ENCODE results near the gene EXOSC10.

The EXOSC10 gene

GRCh38 chr1:11099310-11100148 is at the start of gene EXOSC10:
Gene EXOSC10 (minus strand): TSS chr1:11099869. CDS start chr1:11099831, 38 bp downstream.
- DNase-seq, result peak; percentile 95

- no peak for DNase-seq
These were observed 47.6 kb upstream of the EXOSC10 start for GRCh38 chr1:11147197-11147770.

DNA sequence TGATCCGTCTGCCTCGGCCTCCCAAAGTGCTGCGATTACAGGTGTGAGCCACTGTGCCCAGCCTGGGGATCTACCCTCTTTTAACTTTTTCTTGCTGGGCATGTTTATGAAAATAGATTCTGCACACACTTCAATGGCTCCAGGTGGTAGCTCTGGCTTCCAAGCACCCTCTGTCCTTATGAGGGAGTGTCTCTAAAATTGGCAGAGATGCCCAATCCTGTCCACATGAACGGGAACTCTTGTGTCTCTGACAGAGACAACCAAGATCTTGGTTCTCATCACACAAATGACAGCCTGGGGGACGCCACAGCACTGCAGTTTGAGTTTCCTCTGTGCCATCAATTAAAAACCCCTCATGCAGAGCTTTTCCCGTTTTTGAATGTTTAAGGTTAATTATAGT is 46.1 kb upstream of the EXOSC10 start:
- no peak for DNase-seq

- no peak for DNase-seq
These were observed 45.0 kb upstream of the EXOSC10 start for GRCh38 chr1:11144570-11145256.

DNA sequence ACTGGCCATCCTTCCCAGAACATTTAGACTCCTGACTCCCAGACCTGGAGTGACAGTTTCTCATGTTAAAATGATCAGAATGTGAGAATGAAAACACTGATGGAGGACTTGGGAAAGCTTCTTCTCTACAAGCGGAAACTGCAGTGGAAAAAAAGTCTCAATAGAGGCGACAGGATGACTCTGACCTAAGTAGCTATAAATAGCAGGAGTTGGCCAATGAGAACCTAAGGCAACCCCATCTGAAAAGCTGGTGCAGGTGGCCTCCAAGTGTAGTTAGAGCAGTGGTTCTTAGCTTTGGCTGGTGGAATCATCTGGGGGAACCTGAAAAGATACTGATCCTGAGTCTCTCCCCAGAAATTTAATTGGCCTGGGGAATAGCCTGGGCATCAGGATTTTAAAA is 44.2 kb upstream of the EXOSC10 start:
- DNase-seq, result no peak

- DNase-seq, result no peak
These were observed 43.7 kb upstream of the EXOSC10 start for GRCh38 chr1:11143401-11143800.

DNA sequence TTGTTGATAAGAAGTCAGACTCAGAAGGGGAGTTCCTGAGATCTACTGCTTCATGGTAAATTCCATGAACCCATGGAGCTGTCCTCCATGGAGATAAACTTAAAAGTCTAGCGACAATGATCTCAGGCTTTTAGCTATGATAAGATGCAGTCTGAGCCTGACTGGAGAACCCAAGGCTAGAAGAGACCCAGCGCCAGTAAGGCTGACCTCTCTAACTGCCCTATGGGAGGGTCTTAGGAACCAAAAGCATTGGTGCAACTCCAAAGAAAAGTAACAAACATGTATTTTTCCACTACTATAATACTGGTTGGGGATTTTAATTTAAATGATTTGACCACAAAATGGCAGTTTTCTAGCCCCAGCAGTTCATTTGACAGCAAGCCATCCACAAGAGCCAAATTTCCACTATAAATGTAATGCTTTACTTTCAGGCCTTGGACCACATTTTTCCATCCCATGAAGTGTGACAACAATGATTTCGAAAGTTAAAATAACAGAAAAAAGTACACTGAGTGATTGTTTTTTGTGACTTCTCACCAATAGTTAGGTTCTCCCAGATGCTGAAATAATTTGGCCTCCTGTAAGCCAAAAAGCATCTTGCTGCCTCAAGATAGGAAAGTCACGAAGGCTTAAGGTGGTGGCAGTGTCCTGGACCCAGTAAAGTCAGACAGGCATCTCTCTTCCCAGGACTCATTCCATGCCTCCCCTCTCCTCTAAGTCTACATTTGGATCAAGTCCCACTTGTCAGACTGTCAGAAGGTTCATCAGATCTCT is 43.1 kb upstream of the EXOSC10 start:
- DNase-seq, result no peak

GRCh38 chr1:11138952-11139351 is 39.3 kb upstream of the EXOSC10 start:
- DNase-seq, result no peak

DNA sequence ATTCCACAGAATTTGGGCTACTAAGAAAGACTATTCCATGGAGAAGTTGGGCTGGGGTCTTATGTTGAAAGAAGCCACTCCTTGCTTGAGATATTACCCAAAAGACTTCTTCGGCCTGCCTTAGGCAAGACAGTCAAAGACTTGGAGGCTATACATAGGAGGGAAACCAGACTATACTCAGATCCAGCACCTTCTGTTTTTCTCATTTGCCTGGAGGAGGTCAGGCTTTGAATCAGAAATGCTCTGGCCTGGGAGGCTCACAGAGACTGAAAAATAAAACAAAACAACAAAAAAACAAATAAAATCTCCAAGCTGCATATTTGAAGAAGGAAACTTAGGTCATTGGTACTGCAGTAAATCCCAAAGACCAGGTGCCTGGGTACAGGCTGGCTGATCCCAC is 38.4 kb upstream of the EXOSC10 start:
- DNase-seq, result no peak

- no peak for DNase-seq
These were observed 35.2 kb upstream of the EXOSC10 start for GRCh38 chr1:11134898-11135266.

DNA sequence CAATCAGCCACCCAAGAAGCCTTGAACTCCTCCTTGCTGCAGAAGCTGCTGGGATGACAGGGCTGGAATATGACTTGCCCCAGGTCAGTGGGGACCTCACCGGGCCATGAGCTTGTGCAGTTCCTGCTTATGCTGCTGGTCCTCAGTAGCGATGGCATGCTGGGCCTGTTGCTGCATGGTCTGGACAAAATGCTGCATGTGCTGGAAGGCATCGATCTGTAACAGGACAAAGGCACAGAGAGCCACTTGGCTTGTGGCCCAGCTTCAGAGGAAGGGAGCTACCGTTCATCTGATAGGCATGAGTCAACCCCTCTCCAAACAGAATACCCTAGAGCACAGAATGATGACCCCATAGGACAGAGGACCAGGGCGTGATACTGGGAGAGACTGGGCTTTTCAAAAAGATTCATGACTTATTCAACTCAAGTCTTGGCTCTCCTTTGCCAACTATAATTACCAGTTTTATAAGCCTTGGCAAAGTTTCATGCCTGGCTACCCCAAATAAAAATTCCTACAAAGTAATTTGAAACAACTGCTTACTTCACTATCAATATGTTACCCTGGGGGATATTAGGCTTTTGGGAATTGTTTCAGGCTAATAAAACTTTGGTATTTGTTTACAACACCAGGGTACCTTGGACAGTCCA is 34.7 kb upstream of the EXOSC10 start:
- DNase-seq, result no peak

GRCh38 chr1:11132563-11133293 is 33.1 kb upstream of the EXOSC10 start:
- DNase-seq, result no peak

GRCh38 chr1:11131816-11132215 is 32.1 kb upstream of the EXOSC10 start:
- no peak for DNase-seq

DNA sequence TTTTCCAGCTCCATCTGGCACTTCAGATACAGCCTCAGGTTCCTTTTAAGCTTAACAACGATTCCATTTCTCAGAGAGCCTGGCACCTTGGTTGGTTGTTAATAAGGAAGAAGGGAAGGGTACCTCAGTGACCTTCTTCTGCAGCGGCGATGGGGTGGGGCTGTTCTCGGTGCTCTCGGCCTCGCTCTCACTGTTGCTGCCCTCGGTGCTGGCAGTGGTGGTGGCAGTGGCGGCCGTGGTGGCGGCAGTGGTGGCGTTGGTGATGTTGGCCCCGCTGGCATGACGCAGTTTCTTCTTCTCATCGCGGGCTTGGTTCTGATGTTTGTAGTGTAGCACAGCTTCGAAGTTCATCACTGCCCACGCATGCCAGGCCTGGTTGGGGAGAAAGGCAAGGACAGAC is 30.7 kb upstream of the EXOSC10 start:
- no peak for DNase-seq

DNA sequence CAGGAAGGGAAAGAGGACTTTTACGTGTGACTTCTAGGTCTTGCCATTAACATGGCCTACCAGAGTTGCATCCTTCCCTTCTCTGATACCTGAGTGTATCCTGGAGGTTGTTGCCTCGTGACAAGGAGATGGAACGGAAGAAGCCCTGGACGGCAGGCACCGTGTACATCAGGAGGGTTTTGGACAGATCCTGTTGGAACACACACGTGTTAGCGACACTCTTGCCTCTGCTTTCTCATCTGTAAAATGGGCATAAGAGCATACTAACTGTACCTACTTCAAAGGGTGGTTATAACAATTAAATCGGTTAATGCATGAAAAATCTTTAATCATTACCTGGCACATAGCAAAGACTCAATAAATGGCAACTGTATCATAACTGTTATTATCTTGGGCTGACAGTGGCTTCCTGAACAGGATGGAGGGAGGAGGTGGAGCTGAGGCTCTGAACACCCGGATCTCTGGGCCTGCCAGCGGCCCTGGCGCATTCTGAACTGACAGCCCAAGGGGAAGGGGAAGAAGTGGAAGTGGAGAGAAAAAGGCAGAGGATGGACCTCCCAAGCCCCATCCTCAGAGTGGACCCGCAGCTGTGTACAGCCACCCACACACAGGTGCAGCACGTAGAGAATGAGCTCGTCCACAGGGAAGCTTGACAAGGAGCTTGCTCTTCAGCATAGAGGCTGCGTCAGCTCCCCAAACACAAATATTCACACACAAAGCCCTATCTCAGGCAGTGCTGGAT is 30.2 kb upstream of the EXOSC10 start:
- DNase-seq, result no peak

- DNase-seq, result no peak
These were observed 26.9 kb upstream of the EXOSC10 start for GRCh38 chr1:11126569-11126968.

GRCh38 chr1:11125931-11126330 is 26.3 kb upstream of the EXOSC10 start:
- no peak for DNase-seq

DNA sequence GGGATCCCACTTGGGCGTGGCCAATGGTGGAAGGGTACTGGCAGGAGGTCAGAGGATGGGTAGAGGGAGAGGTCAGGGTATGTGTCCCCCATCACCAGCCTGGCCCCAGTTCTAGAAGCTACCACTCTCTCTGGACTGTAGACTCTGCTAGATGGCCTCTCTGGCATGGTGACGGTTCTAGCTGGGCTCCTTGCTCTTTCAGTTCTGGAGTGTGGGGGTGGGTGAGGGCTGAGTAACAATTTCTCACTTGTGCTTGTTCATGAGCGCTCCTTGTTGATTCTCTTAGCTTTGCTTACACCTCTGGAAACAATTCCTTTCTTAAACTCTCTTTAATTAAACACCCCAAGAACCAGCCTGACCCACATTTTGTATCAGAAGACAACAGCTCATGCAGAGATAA is 25.3 kb upstream of the EXOSC10 start:
- DNase-seq, result no peak

GRCh38 chr1:11116318-11116717 is 16.6 kb upstream of the EXOSC10 start:
- no peak for DNase-seq

DNA sequence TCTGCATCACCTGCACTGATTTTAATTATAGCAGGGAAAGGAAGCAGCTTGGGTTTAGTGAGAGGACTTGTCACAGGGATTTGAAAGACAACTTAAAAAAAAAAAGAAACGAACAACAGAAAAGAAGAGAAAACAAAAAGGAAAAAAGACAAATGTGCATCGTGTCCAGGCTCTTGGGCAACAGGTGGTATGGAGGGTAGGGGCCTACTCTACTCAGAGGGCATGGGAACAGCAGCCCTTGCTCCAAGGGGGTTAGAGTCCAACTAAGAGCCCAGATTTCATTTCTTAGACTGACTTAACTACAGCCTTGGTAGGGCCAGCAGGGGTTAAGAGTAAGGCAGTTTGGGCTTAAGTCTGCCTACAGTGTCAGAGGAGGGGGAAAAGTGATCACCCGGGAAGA is 15.3 kb upstream of the EXOSC10 start:
- DNase-seq, result no peak

- DNase-seq, result no peak
These were observed 9.5 kb upstream of the EXOSC10 start for GRCh38 chr1:11109047-11109760.

Measured in right forelimb (tissue), 1 donor.